ENCODE measurements around the gene NRG3.

The NRG3 gene

GRCh38 chr10:82400841-82401240, 525.8 kb downstream of the NRG3 start:
- DNase-seq = no peak

- no peak for DNase-seq
Observed at GRCh38 chr10:82402906-82403401, 528.0 kb downstream of the NRG3 start.

- no peak for DNase-seq
Observed at GRCh38 chr10:82409671-82410070, 534.7 kb downstream of the NRG3 start.

GRCh38 chr10:82411416-82411815, 536.4 kb downstream of the NRG3 start:
- no peak for DNase-seq

GRCh38 chr10:82420001-82420400, 545.0 kb downstream of the NRG3 start:
- DNase-seq = no peak

GRCh38 chr10:82429302-82429701, 554.3 kb downstream of the NRG3 start:
- DNase-seq = no peak

GRCh38 chr10:82438277-82438676, 563.3 kb downstream of the NRG3 start:
- no peak for DNase-seq

- DNase-seq = no peak
Observed at GRCh38 chr10:82440775-82441174, 565.8 kb downstream of the NRG3 start.

GRCh38 chr10:82452046-82452445, 577.1 kb downstream of the NRG3 start:
- DNase-seq = no peak

- DNase-seq = no peak
Observed at GRCh38 chr10:82452676-82453075, 577.7 kb downstream of the NRG3 start.

- no peak for DNase-seq
Observed at GRCh38 chr10:82453678-82454293, 578.8 kb downstream of the NRG3 start.

GRCh38 chr10:82462910-82463551, 588.0 kb downstream of the NRG3 start:
- no peak for DNase-seq

GRCh38 chr10:82463614-82464013, 588.6 kb downstream of the NRG3 start:
- DNase-seq = no peak

- DNase-seq = no peak
Observed at GRCh38 chr10:82464191-82464818, 589.3 kb downstream of the NRG3 start.

- DNase-seq = no peak
Observed at GRCh38 chr10:82464966-82465365, 590.0 kb downstream of the NRG3 start.

- no peak for DNase-seq
Observed at GRCh38 chr10:82468453-82468852, 593.5 kb downstream of the NRG3 start.

- DNase-seq = no peak
Observed at GRCh38 chr10:82472406-82473335, 597.7 kb downstream of the NRG3 start.

- no peak for DNase-seq
Observed at GRCh38 chr10:82477776-82478175, 602.8 kb downstream of the NRG3 start.

GRCh38 chr10:82492647-82493046, 617.7 kb downstream of the NRG3 start:
- no peak for DNase-seq

- no peak for DNase-seq
Observed at GRCh38 chr10:82496114-82496513, 621.1 kb downstream of the NRG3 start.

- DNase-seq = no peak
Observed at GRCh38 chr10:82497439-82497838, 622.4 kb downstream of the NRG3 start.

GRCh38 chr10:82498976-82499375, 624.0 kb downstream of the NRG3 start:
- no peak for DNase-seq

- DNase-seq = no peak
Observed at GRCh38 chr10:82505009-82505408, 630.0 kb downstream of the NRG3 start.

Data from hematopoietic multipotent progenitor cell treated with erythropoietin and hydrocortisone succinate and interleukin-3 and kit ligand, for 4 days (in vitro differentiated cells).